Measurements from ENCODE around the gene ANK2. TPM values are rescaled to one million over a fixed set of nuclear protein-coding genes. Genes with fewer than 3 reads are reported as not detected.
A peak's percentile ranks its signal among the peaks of the same experiment; 100 is the strongest.

Gene ANK2
- total RNA-seq, 1 donor from 2014 or later, result 58.3 TPM

- Mint-ChIP-seq H3K4me3 (no peak overlapping the region), H3K27me3 (ENCODE audit: low read depth) (no peaks in the 10 kb centered on the region), H3K36me3 (ENCODE audit: low read depth) (peaks cover 16% of the 10 kb centered on the region), H3K9me3 (peaks cover 3% of the 10 kb centered on the region), H3K4me1 (no peaks in the 10 kb centered on the region), H3K27ac (ENCODE audit: unreplicated experiment) (no peak overlapping the region)
- DNase-seq (ENCODE audit: low read depth, low spot score), result no peak
- no peak for TF ChIP-seq CTCF (conservative IDR thresholded peaks at IDR 0.05)
Measured at GRCh38 chr4:113270520-113271319, 221.3 kb downstream of the ANK2 start.

GRCh38 chr4:113272523-113272922 is 223.1 kb downstream of the ANK2 start:
- Mint-ChIP-seq H3K4me3 (no peak overlapping the region), H3K27me3 (ENCODE audit: low read depth) (no peaks in the 10 kb centered on the region), H3K36me3 (ENCODE audit: low read depth) (peaks cover 8% of the 10 kb centered on the region), H3K27ac (ENCODE audit: unreplicated experiment) (no peak overlapping the region), H3K4me1 (no peaks in the 10 kb centered on the region), H3K9me3 (no peaks in the 10 kb centered on the region)
- no peak for TF ChIP-seq CTCF (conservative IDR thresholded peaks at IDR 0.05)
- DNase-seq (ENCODE audit: low read depth, low spot score), result no peak

GRCh38 chr4:113273721-113274220 is 224.3 kb downstream of the ANK2 start:
- H3K9me3 Mint-ChIP-seq, result no peaks in the 10 kb centered on the region
- DNase-seq (ENCODE audit: low read depth, low spot score), result no peak
- no peaks in the 10 kb centered on the region for H3K36me3 Mint-ChIP-seq (ENCODE audit: low read depth)
- H3K4me1 Mint-ChIP-seq, result no peaks in the 10 kb centered on the region
- TF ChIP-seq CTCF (conservative IDR thresholded peaks at IDR 0.05), result no peak
- H3K27me3 Mint-ChIP-seq (ENCODE audit: low read depth), result no peaks in the 10 kb centered on the region
- peak overlapping the region; percentile 13 for H3K27ac Mint-ChIP-seq (ENCODE audit: unreplicated experiment)
- no peak overlapping the region for H3K4me3 Mint-ChIP-seq

GRCh38 chr4:113276464-113277170 is 227.2 kb downstream of the ANK2 start:
- no peaks in the 10 kb centered on the region for H3K27me3 Mint-ChIP-seq (ENCODE audit: low read depth)
- no peak for DNase-seq (ENCODE audit: low read depth, low spot score)
- no peak overlapping the region for H3K27ac Mint-ChIP-seq (ENCODE audit: unreplicated experiment)

More at GRCh38 chr4:113276464-113277170, 227.2 kb downstream of the ANK2 start:
- H3K36me3 Mint-ChIP-seq (ENCODE audit: low read depth), result no peaks in the 10 kb centered on the region
- no peak for TF ChIP-seq CTCF (conservative IDR thresholded peaks at IDR 0.05)
- no peaks in the 10 kb centered on the region for H3K4me1 Mint-ChIP-seq
- H3K4me3 Mint-ChIP-seq, result no peak overlapping the region
- no peaks in the 10 kb centered on the region for H3K9me3 Mint-ChIP-seq
